ENCODE measurements around the gene ARHGAP40. TPM values are rescaled to one million over a fixed set of nuclear protein-coding genes. Genes with fewer than 3 reads are reported as not detected.

The ARHGAP40 gene
- total and polyA plus RNA-seq, 9 of the 15 experiments (the other 6 are each of a cell fraction or from before 2014, with no cell fraction given), result not detected

GRCh38 chr20:38601216-38602184, at the start of gene ARHGAP40 (continued):
- TF ChIP-seq PREB (CRISPR knock-in tag; IDR thresholded peaks at IDR 0.05) (no peak), NRF1 (conservative IDR thresholded peaks at IDR 0.05 in 1 of 2, IDR thresholded peaks at IDR 0.05 in 1 of 2) (0 out of 4 replicates have a peak, but pooled peaks of 1 of the 2 experiments have one; percentile 14), ZNF24 (IDR thresholded peaks at IDR 0.05) (no peak), MAX (CRISPR knock-in tag; IDR thresholded peaks at IDR 0.05) (no peak), ETV1 (tag; conservative IDR thresholded peaks at IDR 0.05; ENCODE audit: low read depth) (no peak), ZNF780A (CRISPR knock-in tag; IDR thresholded peaks at IDR 0.05) (no peak), XRCC5 (IDR thresholded peaks at IDR 0.05; ENCODE audit: low read depth, low read length) (no peak), EHMT2 (IDR thresholded peaks at IDR 0.05) (no peak), FOXA3 (CRISPR knock-in tag; conservative IDR thresholded peaks at IDR 0.05 in 1 of 2, IDR thresholded peaks at IDR 0.05 in 1 of 2) (no peak)

All from K562 (cell line).